Fibroblast of lung (primary cell): ENCODE results near the gene SCAMP3. TPM values are rescaled to one million over a fixed set of nuclear protein-coding genes. Genes with fewer than 3 reads are reported as not detected.
A peak's percentile ranks its signal among the peaks of the same experiment; 100 is the strongest.

Source experiments
- DNase-seq, 2 donors: peaks; one replicate each; pipeline versions ENCODE4 v3.0.0 to v3.0.0-alpha.2; 2010; ENCODE audit warnings: low read depth in 2 of 2
- H2AFZ ChIP-seq: 2 replicates; pipeline ENCODE4 v1.5.1; 2012; ENCODE audit warnings: low read length, control low read depth, inconsistent platforms
- H3K27ac ChIP-seq: 2 replicates; pipeline ENCODE4 v1.5.1; 2011; ENCODE audit warnings: low read length, control low read depth; ENCODE audit not compliant: insufficient read depth
- H3K27me3 ChIP-seq: 2 replicates; pipeline ENCODE4 v1.5.1; 2011; ENCODE audit warnings: mild to moderate bottlenecking, low read length; ENCODE audit not compliant: control insufficient read depth, insufficient read depth
- H3K36me3 ChIP-seq: 2 replicates; pipeline ENCODE4 v1.5.1; 2011; ENCODE audit warnings: low read length; ENCODE audit not compliant: control insufficient read depth, insufficient read depth
- H3K4me1 ChIP-seq: 2 replicates; pipeline ENCODE4 v1.5.1; 2011; ENCODE audit warnings: low read length; ENCODE audit not compliant: control insufficient read depth, insufficient read depth; ENCODE audit errors: extremely low read depth
- H3K4me2 ChIP-seq: 2 replicates; pipeline ENCODE4 v1.5.1; 2011; ENCODE audit warnings: low read length, control low read depth; ENCODE audit not compliant: insufficient read depth; ENCODE audit errors: extremely low read depth
- H3K4me3 ChIP-seq, 4 experiments: fragments of 200-600 bp in 1 of 4; sonication (generic) in 1 of 4; replicated peaks in 1 of 4; 2 replicates each; pipeline ENCODE4 v1.5.1; 2011 to 2016; ENCODE audit warnings: low read length in 4 of 4, low read depth in 3 of 4, mild to moderate bottlenecking in 3 of 4, control low read depth in 2 of 4, inconsistent platforms in 1 of 4, mixed read lengths in 1 of 4; ENCODE audit not compliant: insufficient read depth in 1 of 4; ENCODE audit errors: control extremely low read depth in 1 of 4
- H3K79me2 ChIP-seq: 2 replicates; pipeline ENCODE4 v1.5.1; 2012; ENCODE audit warnings: mild to moderate bottlenecking, low read length, inconsistent platforms; ENCODE audit not compliant: control insufficient read depth, insufficient read depth
- H3K9ac ChIP-seq: 2 replicates; pipeline ENCODE4 v1.5.1; 2011; ENCODE audit warnings: mild to moderate bottlenecking, low read length, control low read depth; ENCODE audit not compliant: insufficient read depth
- H3K9me3 ChIP-seq: 2 replicates; pipeline ENCODE4 v1.5.1; 2012; ENCODE audit warnings: low read depth, low read length; ENCODE audit not compliant: control insufficient read depth, insufficient read depth
- H4K20me1 ChIP-seq: 2 replicates; pipeline ENCODE4 v1.5.1; 2011; ENCODE audit warnings: low read length; ENCODE audit not compliant: control insufficient read depth, insufficient read depth; ENCODE audit errors: extremely low read depth
- CTCF ChIP-seq, 2 donors: IDR thresholded peaks in 1 of 2; conservative IDR thresholded peaks in 1 of 2; 1 replicate in 1 of 2; 2 replicates in 1 of 2; pipeline ENCODE4 v1.5.1; 2011 to 2012; ENCODE audit warnings: low read length in 2 of 2, control low read depth in 1 of 2, inconsistent platforms in 1 of 2, low read depth in 1 of 2, mild to moderate bottlenecking in 1 of 2
- EZH2 ChIP-seq: IDR thresholded peaks from 2 replicates; pipeline ENCODE4 v1.5.1; 2012; ENCODE audit warnings: low read length, control low read depth, mild to moderate bottlenecking; ENCODE audit errors: missing control alignments
- polyA plus RNA-seq, 2 donors: library from polyadenylated mRNA; depleted of rRNA in 1 of 2; stranded (reverse) in 1 of 2; unstranded in 1 of 2; fragments of >200 nt; gene quantifications; 2 replicates each; pipeline ENCODE4 v1.2.1, GENCODE V29; 2011 to 2012; ENCODE audit warnings: missing spikeins in 1 of 2
- total RNA-seq: library from RNA; depleted of rRNA; stranded (reverse); fragments of >200 nt; gene quantifications from 2 replicates; pipeline ENCODE4 v1.2.1, GENCODE V29; 2014

SCAMP3 gene
- total and polyA plus RNA-seq, 2 donors (not counting 1 experiment from before 2014, with no cell fraction given) = 33.2 to 106 TPM

GRCh38 chr1:155295942-155296267 lies 33.7 kb upstream of the SCAMP3 start:
- no peaks in the 10 kb centered on the region for H3K4me1 ChIP-seq
- H3K9ac ChIP-seq = no peak overlapping the region
- no peaks in the 10 kb centered on the region for H3K36me3 ChIP-seq
- no peak overlapping the region for H3K27ac ChIP-seq
- H3K9me3 ChIP-seq = no peaks in the 10 kb centered on the region
- H3K27me3 ChIP-seq = peaks cover 42% of the 10 kb centered on the region
- no peaks in the 10 kb centered on the region for H4K20me1 ChIP-seq
- no peak overlapping the region for H3K4me3 ChIP-seq
- no peaks in the 10 kb centered on the region for H3K79me2 ChIP-seq
- TF ChIP-seq EZH2 (no peak), CTCF (conservative IDR thresholded peaks at IDR 0.05 in 1 of 2, IDR thresholded peaks at IDR 0.05 in 1 of 2; ENCODE audit: low read depth in 1 of 2, low read length in 2 of 2) (no peak)
- DNase-seq = no peak
- H2AFZ ChIP-seq = no peak overlapping the region
- no peak overlapping the region for H3K4me2 ChIP-seq

- Histone ChIP-seq H3K36me3 (no peaks in the 10 kb centered on the region), H2AFZ (no peak overlapping the region), H3K9ac (no peak overlapping the region), H3K4me2 (no peak overlapping the region), H3K9me3 (no peaks in the 10 kb centered on the region), H3K27ac (no peak overlapping the region), H3K4me1 (no peaks in the 10 kb centered on the region), H3K4me3 (no peak overlapping the region), H3K79me2 (no peaks in the 10 kb centered on the region), H3K27me3 (peaks cover 42% of the 10 kb centered on the region), H4K20me1 (no peaks in the 10 kb centered on the region)
- DNase-seq = no peak
- peak; percentile 64 for TF ChIP-seq EZH2
- no peak for TF ChIP-seq CTCF (conservative IDR thresholded peaks at IDR 0.05 in 1 of 2, IDR thresholded peaks at IDR 0.05 in 1 of 2; ENCODE audit: low read depth in 1 of 2, low read length in 2 of 2)
Observed at GRCh38 chr1:155295183-155295941, 33.2 kb upstream of the SCAMP3 start.

- H3K9me3 ChIP-seq = no peaks in the 10 kb centered on the region
- no peaks in the 10 kb centered on the region for H3K4me1 ChIP-seq
- H3K27me3 ChIP-seq = peaks cover 42% of the 10 kb centered on the region
- H3K27ac ChIP-seq = no peak overlapping the region
- H3K9ac ChIP-seq = no peak overlapping the region
- no peaks in the 10 kb centered on the region for H3K79me2 ChIP-seq
- H3K4me2 ChIP-seq = no peak overlapping the region
- no peak overlapping the region for H2AFZ ChIP-seq
- no peaks in the 10 kb centered on the region for H4K20me1 ChIP-seq
- H3K4me3 ChIP-seq = no peak overlapping the region
- TF ChIP-seq EZH2 = peak; percentile 71
- no peak for TF ChIP-seq CTCF (conservative IDR thresholded peaks at IDR 0.05 in 1 of 2, IDR thresholded peaks at IDR 0.05 in 1 of 2; ENCODE audit: low read depth in 1 of 2, low read length in 2 of 2)
- no peak for DNase-seq
- H3K36me3 ChIP-seq = no peaks in the 10 kb centered on the region
Observed at GRCh38 chr1:155294520-155295182, 32.5 kb upstream of the SCAMP3 start.
